Heart left ventricle (tissue), 13 donors: ENCODE results near the gene ARHGEF17.

ENCODE experiments used
- POLR2A ChIP-seq, 2 donors: fragments of 450-650 bp; IDR thresholded peaks; one replicate each; pipeline ENCODE4 v1.6.1; 2017; ENCODE audit warnings: antibody characterized with exemption in 2 of 2, mild to moderate bottlenecking in 2 of 2, moderate library complexity in 2 of 2
- TF ChIP-seq, protein P1 (sequence below), 12 donors: fragments of 200-600 bp; sonication (generic) in 4 of 12; IDR thresholded peaks; one replicate each; pipeline versions ENCODE4 v1.5.0 to v1.8.0; 2018 to 2022; ENCODE audit warnings: antibody characterized with exemption in 12 of 12, mild to moderate bottlenecking in 5 of 12
- donor health status: ischemic (EF 13 %, LVEDD 7.1; RV severe dilation, severe dysfunction).
- donor health status: DM: no; HTN: yes; CAD: no.
- donor health status: DM: no; HTN: no; CAD: no.
- donor health status: ischemic (EF 25% LVEDD 6.9; RV normal size, moderate dysfunction).
- donor health status: ischemic (EF 25% LVEDD 5.7; RV mildly dilated, moderate dysfunction).
- donor health status: ischemic (EF 35%, LVEDD 5.7; RV mildly dilated, moderate dysfunction).
- donor health status: nonischemic (EF 11% LVEDD 7.7; RV severe dilation, severe dysfunction).
- donor health status: DM: yes; HTN: yes; CAD: no.
- donor health status: PGD.
- donor health status: ischemic (EF 29% LVEDD 5.4; RV normal size, mild dysfunction).
- donor health status: nonischemic (EF 23%, LVEDD 6.1; RV moderate dilation, normal function).

GRCh38 chr11:73366953-73367352, 58.9 kb downstream of the ARHGEF17 start:
- TF ChIP-seq, protein P1, sequence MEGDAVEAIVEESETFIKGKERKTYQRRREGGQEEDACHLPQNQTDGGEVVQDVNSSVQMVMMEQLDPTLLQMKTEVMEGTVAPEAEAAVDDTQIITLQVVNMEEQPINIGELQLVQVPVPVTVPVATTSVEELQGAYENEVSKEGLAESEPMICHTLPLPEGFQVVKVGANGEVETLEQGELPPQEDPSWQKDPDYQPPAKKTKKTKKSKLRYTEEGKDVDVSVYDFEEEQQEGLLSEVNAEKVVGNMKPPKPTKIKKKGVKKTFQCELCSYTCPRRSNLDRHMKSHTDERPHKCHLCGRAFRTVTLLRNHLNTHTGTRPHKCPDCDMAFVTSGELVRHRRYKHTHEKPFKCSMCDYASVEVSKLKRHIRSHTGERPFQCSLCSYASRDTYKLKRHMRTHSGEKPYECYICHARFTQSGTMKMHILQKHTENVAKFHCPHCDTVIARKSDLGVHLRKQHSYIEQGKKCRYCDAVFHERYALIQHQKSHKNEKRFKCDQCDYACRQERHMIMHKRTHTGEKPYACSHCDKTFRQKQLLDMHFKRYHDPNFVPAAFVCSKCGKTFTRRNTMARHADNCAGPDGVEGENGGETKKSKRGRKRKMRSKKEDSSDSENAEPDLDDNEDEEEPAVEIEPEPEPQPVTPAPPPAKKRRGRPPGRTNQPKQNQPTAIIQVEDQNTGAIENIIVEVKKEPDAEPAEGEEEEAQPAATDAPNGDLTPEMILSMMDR (IDR thresholded peaks at IDR 0.05) = no peak
- no peak for TF ChIP-seq POLR2A (IDR thresholded peaks at IDR 0.05)
